Endothelial cell of umbilical vein (primary cell): ENCODE measurements around the gene ALDH5A1. TPM values are rescaled to one million over a fixed set of nuclear protein-coding genes. Genes with fewer than 3 reads are reported as not detected.
A peak's percentile ranks its signal among the peaks of the same experiment; 100 is the strongest.

Source experiments
- BruUV-seq: library from RNA; stranded (reverse); fragments of 400-500 nt; replicated peaks from 2 replicates; lab custom pipeline; 2021; lab: Mats Ljungman, UMichigan
- CTCF ChIA-PET: fragments of 300-600, 350-600 bp; sonication (Branson Sonifier 250); formaldehyde crosslinking; loops from one replicate; lab custom pipeline; 2021; ENCODE audit warnings: antibody characterized with exemption, inconsistent platforms; lab: Charles Lee
- POLR2A ChIA-PET: fragments of 300-600, 350-600 bp; sonication (Branson Sonifier 250); formaldehyde crosslinking; loops from one replicate; lab custom pipeline; 2021; ENCODE audit warnings: antibody characterized with exemption, inconsistent platforms; lab: Charles Lee
- DNase-seq: peaks from one replicate; pipeline ENCODE4 v3.0.0-alpha.2; 2011; ENCODE audit warnings: low read depth, low spot score
- FAIRE-seq: peaks from 2 replicates; lab custom pipeline; 2011; peaks lifted over from hg19 to GRCh38; lab: Jason Lieb, UNC
- H2AFZ ChIP-seq: 2 replicates; pipeline ENCODE4 v1.6.0; 2012; ENCODE audit warnings: low read depth, low read length, control low read depth, inconsistent platforms
- H3K27ac ChIP-seq: 2 replicates; pipeline ENCODE4 v1.5.1; 2011; ENCODE audit warnings: low read depth, mild to moderate bottlenecking, control low read depth, low read length, moderate library complexity; ENCODE audit not compliant: insufficient read depth
- H3K27me3 ChIP-seq, 2 experiments: 2 replicates each; pipeline versions ENCODE4 v1.6.0 to v1.6.1; 2011; ENCODE audit warnings: low read length in 2 of 2, mixed read lengths in 1 of 2; ENCODE audit not compliant: control insufficient read depth in 2 of 2, insufficient read depth in 2 of 2
- H3K36me3 ChIP-seq, 2 experiments: 2 replicates in 1 of 2; 3 replicates in 1 of 2; pipeline ENCODE4 v1.5.1; 2011; ENCODE audit warnings: low read length in 2 of 2, mild to moderate bottlenecking in 1 of 2, moderate library complexity in 1 of 2; ENCODE audit not compliant: control insufficient read depth in 2 of 2, insufficient read depth in 2 of 2; ENCODE audit errors: extremely low read depth in 1 of 2
- H3K4me1 ChIP-seq: 3 replicates; pipeline ENCODE4 v1.5.1; 2011; ENCODE audit warnings: mild to moderate bottlenecking, low read length; ENCODE audit not compliant: control insufficient read depth, insufficient read depth; ENCODE audit errors: extremely low read depth
- H3K4me2 ChIP-seq: 2 replicates; pipeline ENCODE4 v1.6.1; 2011; ENCODE audit warnings: low read length, control low read depth, mixed read lengths; ENCODE audit not compliant: insufficient read depth
- H3K4me3 ChIP-seq, 3 experiments: fragments of 200-600 bp in 1 of 3; sonication (generic), shearing (Covaris generic) in 1 of 3; replicated peaks in 1 of 3; 2 replicates each; pipeline ENCODE4 v1.5.1; 2011 to 2016; ENCODE audit warnings: control low read depth in 3 of 3, low read length in 3 of 3, mild to moderate bottlenecking in 2 of 3, inconsistent platforms in 1 of 3, low read depth in 1 of 3, moderate library complexity in 1 of 3; ENCODE audit not compliant: insufficient read depth in 1 of 3
- H3K79me2 ChIP-seq: 2 replicates; pipeline ENCODE4 v1.6.0; 2012; ENCODE audit warnings: low read length, inconsistent platforms; ENCODE audit not compliant: control insufficient read depth, insufficient read depth
- H3K9ac ChIP-seq: replicated peaks from 2 replicates; pipeline ENCODE3; 2011; ENCODE audit warnings: low read length, control low read depth; ENCODE audit not compliant: insufficient read depth; ENCODE audit errors: extremely low read depth
- H3K9me1 ChIP-seq: replicated peaks from 3 replicates; pipeline ENCODE4 v1.6.0; 2011; ENCODE audit warnings: mild to moderate bottlenecking, low read length; ENCODE audit not compliant: control insufficient read depth, insufficient read depth; ENCODE audit errors: extremely low read depth
- H3K9me3 ChIP-seq: replicated peaks from 2 replicates; pipeline ENCODE4 v1.5.1; 2012; ENCODE audit warnings: low read length, inconsistent platforms; ENCODE audit not compliant: control insufficient read depth, insufficient read depth
- H4K20me1 ChIP-seq: replicated peaks from 2 replicates; pipeline ENCODE3; 2011; ENCODE audit warnings: mild to moderate bottlenecking, low read length; ENCODE audit not compliant: control insufficient read depth, insufficient read depth; ENCODE audit errors: extremely low read depth
- CTCF ChIP-seq, 2 donors: IDR thresholded peaks; 1 replicate in 1 of 2; 2 replicates in 1 of 2; pipeline ENCODE4 v1.5.1; 2011; ENCODE audit warnings: low read length in 2 of 2, mild to moderate bottlenecking in 2 of 2, moderate library complexity in 2 of 2, control low read depth in 1 of 2, inconsistent platforms in 1 of 2, low read depth in 1 of 2; ENCODE audit not compliant: insufficient read depth in 1 of 2; ENCODE audit errors: extremely low read depth in 1 of 2
- EZH2 ChIP-seq: IDR thresholded peaks from 2 replicates; pipeline ENCODE4 v1.6.1; 2012; ENCODE audit warnings: borderline replicate concordance, low read depth, mild to moderate bottlenecking, moderate library complexity, low read length, inconsistent platforms; ENCODE audit not compliant: severe bottlenecking
- FOS ChIP-seq: IDR thresholded peaks from 2 replicates; pipeline ENCODE4 v1.6.1; 2011; ENCODE audit warnings: mild to moderate bottlenecking, low read length, moderate library complexity, borderline replicate concordance; ENCODE audit not compliant: insufficient read depth
- GATA2 ChIP-seq: IDR thresholded peaks from 2 replicates; pipeline ENCODE4 v1.7.0; 2011; ENCODE audit warnings: low read depth, mild to moderate bottlenecking, moderate library complexity, mixed read lengths, low read length; ENCODE audit not compliant: insufficient read length, insufficient read depth
- JUN ChIP-seq: IDR thresholded peaks from 2 replicates; pipeline ENCODE4 v1.6.1; 2011; ENCODE audit warnings: borderline replicate concordance, low read depth; ENCODE audit not compliant: insufficient read length, insufficient read depth
- MAX ChIP-seq: IDR thresholded peaks from 2 replicates; pipeline ENCODE4 v1.6.1; 2011; ENCODE audit not compliant: insufficient read depth, insufficient read length
- MYC ChIP-seq: IDR thresholded peaks from one replicate; pipeline ENCODE4 v1.6.1; 2011; ENCODE audit warnings: mild to moderate bottlenecking, low read depth, low read length
- POLR2A ChIP-seq: IDR thresholded peaks from 2 replicates; pipeline ENCODE4 v1.6.1; 2012; ENCODE audit warnings: low read depth, mild to moderate bottlenecking, control low read depth, low read length
- POLR2AphosphoS5 ChIP-seq: IDR thresholded peaks from 2 replicates; pipeline ENCODE4 v1.6.1; 2012; ENCODE audit warnings: low read depth, mild to moderate bottlenecking, control low read depth, low read length, moderate library complexity; ENCODE audit not compliant: insufficient read depth
- dilution Hi-C: fragments of 300-500 bp; cut with MboI; formaldehyde crosslinking; loops from one replicate; pipeline ENCODE4 v1.15.0; 2019; ENCODE audit warnings: low sequenced_read_pairs; ENCODE audit not compliant: extremely low pct_ligation_motif_present
- intact Hi-C: fragments of 100-400 bp; cut with micrococcal nuclease; formaldehyde crosslinking; loops from one replicate; pipeline ENCODE4 v1.10.0; 2022
- polyA plus RNA-seq, 4 experiments: library from polyadenylated mRNA; depleted of rRNA in 3 of 4; stranded (reverse) in 3 of 4; unstranded in 1 of 4; fragments of >200 nt; gene quantifications; 2 replicates each; pipeline versions ENCODE4 v1.2.1 to v1.2.3, GENCODE V29; 2011 to 2012; ENCODE audit warnings: missing spikeins in 1 of 4
- total RNA-seq: library from RNA; stranded (reverse); gene quantifications from 2 replicates; pipeline ENCODE4 v1.2.3, GENCODE V29; 2021

Gene ALDH5A1
- total and polyA plus RNA-seq, 2 donors (not counting 3 experiments of a cell fraction or from before 2014, with no cell fraction given) = 0.51 to 1.1 TPM

GRCh38 chr6:24492475-24492874, 2.3 kb upstream of the ALDH5A1 start:
- Histone ChIP-seq H3K9me3 (no peaks in the 10 kb centered on the region), H2AFZ (no peak overlapping the region), H3K4me1 (peaks cover 4% of the 10 kb centered on the region), H3K4me2 (no peak overlapping the region), H3K36me3 (no peaks in the 10 kb centered on the region), H3K4me3 (no peak overlapping the region), H3K9me1 (no peaks in the 10 kb centered on the region), H3K9ac (no peak overlapping the region), H3K79me2 (no peaks in the 10 kb centered on the region), H3K27me3 (peaks cover 2 to 9% of the 10 kb centered on the region in 2 experiments), H3K27ac (no peak overlapping the region), H4K20me1 (no peaks in the 10 kb centered on the region)
- TF ChIP-seq CTCF (IDR thresholded peaks at IDR 0.05; ENCODE audit: extremely low read depth in 1 of 2, insufficient read depth in 1 of 2, low read depth in 1 of 2, low read length in 2 of 2) (peak in 1 of 2 donors; percentile 42), JUN (no peak)
- POLR2A ChIA-PET = no interaction called here
- dilution Hi-C loops = no loop called here
- CTCF ChIA-PET = no interaction called here
- FAIRE-seq = no peak
- intact Hi-C loops = no loop called here
- peak; percentile 6 for DNase-seq
- BruUV-seq = no TSS peak

- dilution Hi-C loops = no loop called here
- intact Hi-C loops = no loop called here
- H3K27ac ChIP-seq = no peak overlapping the region
- peak overlapping the region; percentile 92 for H2AFZ ChIP-seq
- POLR2A ChIA-PET = no interaction called here
- H3K9me3 ChIP-seq = no peaks in the 10 kb centered on the region
- no peaks in the 10 kb centered on the region for H3K9me1 ChIP-seq
- H3K4me3 ChIP-seq = peak overlapping the region in 2 of 3 experiments; percentile 30 to 50
- H3K27me3 ChIP-seq = peaks cover 2 to 9% of the 10 kb centered on the region in 2 experiments
- H3K79me2 ChIP-seq = no peaks in the 10 kb centered on the region
- no TSS peak for BruUV-seq
- H3K36me3 ChIP-seq = no peaks in the 10 kb centered on the region
- no peaks in the 10 kb centered on the region for H4K20me1 ChIP-seq
- H3K4me2 ChIP-seq = peak overlapping the region; percentile 82
- CTCF ChIA-PET = interaction anchor here (0.9 to 1.5 kb wide), 7 partner anchors 8 to 87 kb away, joined by 3 to 4 read pairs (median 3); no protein-coding TSS in a partner anchor
- no peak overlapping the region for H3K9ac ChIP-seq
- peaks cover 4% of the 10 kb centered on the region for H3K4me1 ChIP-seq
- DNase-seq (no peak), FAIRE-seq (no peak)
- no peak for TF ChIP-seq JUN
- TF ChIP-seq POLR2AphosphoS5 = no peak
- TF ChIP-seq GATA2 = no peak
- no peak for TF ChIP-seq FOS
- no peak for TF ChIP-seq MAX
- no peak for TF ChIP-seq CTCF (IDR thresholded peaks at IDR 0.05; ENCODE audit: extremely low read depth in 1 of 2, insufficient read depth in 1 of 2, low read depth in 1 of 2, low read length in 2 of 2)
- TF ChIP-seq MYC = no peak
- no peak for TF ChIP-seq POLR2A
- TF ChIP-seq EZH2 = no peak
Observed at GRCh38 chr6:24493945-24494820, 586 bp upstream of the ALDH5A1 start.
